HepG2 (cell line): ENCODE data around the gene OBI1. TPM values are rescaled to one million over a fixed set of nuclear protein-coding genes. Genes with fewer than 3 reads are reported as not detected.

ENCODE experiments used
- ATAC-seq: fragments of 200-7000 bp; cut with Tn5 transposase; 3 replicates; pipeline ENCODE4 v1.9.1; 2020; ENCODE audit warnings: mild to moderate bottlenecking, moderate library complexity
- BruUV-seq: library from RNA; stranded (reverse); fragments of 400-500 nt; replicated peaks from 2 replicates; lab custom pipeline; 2021; lab: Mats Ljungman, UMichigan
- CTCF ChIA-PET: fragments of 300-600 bp; formaldehyde crosslinking; extraction: SDS; loops from one replicate; lab custom pipeline; 2021; ENCODE audit warnings: low total read pairs, inconsistent platforms, low intra/inter-chr PET ratio; lab: Yijun Ruan, JAX
- POLR2A ChIA-PET: fragments of 350-600 bp; sonication (Branson Sonifier 250); formaldehyde crosslinking; loops from one replicate; lab custom pipeline; 2020; ENCODE audit warnings: antibody characterized with exemption, inconsistent platforms; lab: Yijun Ruan, JAX
- DNase-seq: peaks from one replicate; pipeline ENCODE4 v3.0.0-alpha.2; 2015; ENCODE audit warnings: low spot score
- FAIRE-seq: peaks from 3 replicates; lab custom pipeline; 2011; peaks lifted over from hg19 to GRCh38; lab: Jason Lieb, UNC
- H2AFZ ChIP-seq: one replicate; pipeline ENCODE4 v1.6.1; 2011; ENCODE audit warnings: low read length, inconsistent platforms
- H3K27ac ChIP-seq: fragments of 300-600 bp; 3 replicates; pipeline ENCODE4 v1.8.0; 2011; ENCODE audit warnings: mixed run types, mild to moderate bottlenecking, mixed read lengths, low read length, inconsistent platforms; ENCODE audit not compliant: insufficient read depth; ENCODE audit errors: extremely low read length
- H3K27me3 ChIP-seq, 2 experiments: fragments of 200-600 bp in 1 of 2; 2 replicates in 1 of 2; 3 replicates in 1 of 2; pipeline versions ENCODE4 v1.6.0 to v1.8.0; 2011; ENCODE audit warnings: low read length in 2 of 2, mild to moderate bottlenecking in 2 of 2, moderate library complexity in 2 of 2, inconsistent platforms in 1 of 2; ENCODE audit not compliant: insufficient read depth in 2 of 2, control insufficient read depth in 1 of 2
- H3K36me3 ChIP-seq, 2 experiments: fragments of 200-600 bp in 1 of 2; replicated peaks in 1 of 2; 2 replicates in 1 of 2; 3 replicates in 1 of 2; pipeline versions ENCODE4 v1.5.1 to v1.8.0; 2011; ENCODE audit warnings: low read length in 2 of 2, inconsistent platforms in 1 of 2; ENCODE audit not compliant: insufficient read depth in 2 of 2, control insufficient read depth in 1 of 2
- H3K4me1 ChIP-seq: 2 replicates; pipeline ENCODE4 v1.5.1; 2012; ENCODE audit warnings: low read length, inconsistent platforms; ENCODE audit not compliant: insufficient read depth
- H3K4me2 ChIP-seq: 2 replicates; pipeline ENCODE4 v1.6.0; 2011; ENCODE audit warnings: low read depth, low read length, inconsistent platforms
- H3K4me3 ChIP-seq, 3 experiments: fragments of 200-600 bp in 1 of 3; sonication (generic), shearing (Covaris generic) in 1 of 3; replicated peaks in 1 of 3; 2 replicates each; pipeline ENCODE4 v1.5.1; 2011 to 2016; ENCODE audit warnings: low read length in 3 of 3, inconsistent platforms in 2 of 3, low read depth in 2 of 3, mild to moderate bottlenecking in 2 of 3, control low read depth in 1 of 3, mixed read lengths in 1 of 3; ENCODE audit not compliant: insufficient read depth in 1 of 3
- H3K79me2 ChIP-seq: one replicate; pipeline ENCODE4 v1.6.1; 2011; ENCODE audit warnings: low read length, inconsistent platforms; ENCODE audit not compliant: insufficient read depth
- H3K9ac ChIP-seq: 2 replicates; pipeline ENCODE4 v1.6.0; 2011; ENCODE audit warnings: mild to moderate bottlenecking, low read depth, low read length, inconsistent platforms; ENCODE audit not compliant: insufficient read depth
- H3K9me3 ChIP-seq: 2 replicates; pipeline ENCODE4 v1.5.1; 2012; ENCODE audit warnings: mild to moderate bottlenecking, low read length
- H4K20me1 ChIP-seq: 2 replicates; pipeline ENCODE4 v1.6.0; 2011; ENCODE audit warnings: inconsistent platforms, mild to moderate bottlenecking, low read length, moderate library complexity; ENCODE audit not compliant: insufficient read depth
- GABPA ChIP-seq, 2 experiments: IDR thresholded peaks; 2 replicates each; pipeline ENCODE4 v1.6.1; 2011 to 2016; ENCODE audit warnings: low read depth in 2 of 2, low read length in 1 of 2, missing biosample characterization in 1 of 2, missing genetic modification characterization in 1 of 2
- HNRNPK ChIP-seq: fragments of 200-400 bp; formaldehyde crosslinking; IDR thresholded peaks from 2 replicates; pipeline ENCODE4 v1.6.1; 2018; ENCODE audit warnings: low read length, low read depth, moderate library complexity, mild to moderate bottlenecking; ENCODE audit not compliant: poor library complexity, severe bottlenecking
- IKZF5 ChIP-seq: IDR thresholded peaks from 2 replicates; pipeline ENCODE4 v1.6.1; 2018; ENCODE audit warnings: missing genetic modification reagents, mild to moderate bottlenecking, missing compliant biosample characterization
- PCBP2 ChIP-seq: fragments of 200-400 bp; formaldehyde crosslinking; optimal IDR thresholded peaks from 2 replicates; pipeline ENCODE3; 2018; ENCODE audit warnings: low read length, low read depth; ENCODE audit not compliant: poor library complexity, severe bottlenecking
- SNAPC2 ChIP-seq: sonication (generic); formaldehyde crosslinking; IDR thresholded peaks from 2 replicates; pipeline ENCODE4 v1.8.1; 2022; ENCODE audit warnings: mild to moderate bottlenecking, missing genetic modification reagents
- SOX13 ChIP-seq, 3 experiments: fragments of 450-650 bp in 1 of 3; sonication (generic) in 1 of 3; formaldehyde crosslinking in 1 of 3; IDR thresholded peaks in 2 of 3; conservative IDR thresholded peaks in 1 of 3; 2 replicates each; pipeline versions ENCODE4 v1.5.0 to v1.6.1; 2016 to 2020; ENCODE audit warnings: antibody characterized with exemption in 1 of 3, mild to moderate bottlenecking in 1 of 3, missing compliant biosample characterization in 1 of 3, missing genetic modification reagents in 1 of 3, moderate library complexity in 1 of 3
- ZNF782 ChIP-seq: sonication (generic); formaldehyde crosslinking; IDR thresholded peaks from 2 replicates; pipeline ENCODE4 v1.4.0; 2020; ENCODE audit warnings: missing genetic modification reagents, mild to moderate bottlenecking, borderline replicate concordance
- WGBS: methylation state at CpG from one replicate; pipeline ENCODE4 v1.1.6; 2017; ENCODE audit warnings: low lambda C conversion rate; 5-methylcytosine and 5-hydroxymethylcytosine counted together
- in situ Hi-C: cut with HindIII; loops from 2 replicates; pipeline ENCODE4 v1.10.0; 2017; ENCODE audit warnings: low pct_unique_long_range_greater_than_20kb; ENCODE audit not compliant: extremely low pct_ligation_motif_present
- intact Hi-C: fragments of 100-400 bp; cut with micrococcal nuclease; formaldehyde crosslinking; loops from one replicate; pipeline ENCODE4 v1.10.0; 2022; ENCODE audit not compliant: unreplicated experiment
- polyA plus RNA-seq, 8 experiments: library from polyadenylated mRNA; depleted of rRNA in 3 of 8; stranded (reverse) in 7 of 8; unstranded in 1 of 8; fragments of >200 nt; fragmentation: Illumina TruSeq in 4 of 8; extraction: Trizol in 4 of 8; gene quantifications; 2 replicates each; pipeline versions ENCODE4 v1.2.1 to v1.2.3, GENCODE V29; 2011 to 2016; ENCODE audit warnings: low read depth in 4 of 8, missing spikeins in 1 of 8, mixed read lengths in 1 of 8; ENCODE audit not compliant: insufficient read depth in 1 of 8
- total RNA-seq, 5 experiments: library from RNA; depleted of rRNA; stranded (reverse); fragments of >200 nt; fragmentation: Illumina TruSeq; extraction: Trizol; gene quantifications; 2 replicates each; pipeline ENCODE4 v1.2.3, GENCODE V29; 2016; ENCODE audit warnings: low read depth in 1 of 5
- TF ChIP-seq, protein P1 (sequence below): sonication (generic); formaldehyde crosslinking; IDR thresholded peaks from 2 replicates; pipeline ENCODE4 v1.5.0; 2020; ENCODE audit warnings: mild to moderate bottlenecking, missing genetic modification reagents
- TF ChIP-seq, protein P2 (sequence below), 2 experiments: fragments of 450-650 bp in 1 of 2; sonication (generic) in 1 of 2; formaldehyde crosslinking; IDR thresholded peaks; 2 replicates each; pipeline versions ENCODE4 v1.5.0 to v1.8.0; 2020 to 2022; ENCODE audit warnings: mild to moderate bottlenecking in 1 of 2, missing genetic modification reagents in 1 of 2

The OBI1 gene
- total and polyA plus RNA-seq, 2 of the 13 experiments (the other 11 are each of a cell fraction or from before 2014, with no cell fraction given): 7.8 to 23.5 TPM

- no peaks in the 10 kb centered on the region for H3K79me2 ChIP-seq
- H3K27me3 ChIP-seq: no peaks in the 10 kb centered on the region
- CTCF ChIA-PET: no interaction called here
- no peak overlapping the region for H3K9ac ChIP-seq
- DNase-seq: no peak
- H3K9me3 ChIP-seq: no peaks in the 10 kb centered on the region
- peaks cover 8 to 37% of the 10 kb centered on the region in 2 experiments for H3K36me3 ChIP-seq
- intact Hi-C loops (no loop called here), in situ Hi-C loops (no loop called here)
- no peaks in the 10 kb centered on the region; the same call in 1 of the 2 replicates for H4K20me1 ChIP-seq
- H3K27ac ChIP-seq: no peak overlapping the region
- TF ChIP-seq IKZF5 (CRISPR knock-in tag) (no peak), PCBP2 (no peak), HNRNPK (peak; percentile 25)
- TF ChIP-seq, protein P1, sequence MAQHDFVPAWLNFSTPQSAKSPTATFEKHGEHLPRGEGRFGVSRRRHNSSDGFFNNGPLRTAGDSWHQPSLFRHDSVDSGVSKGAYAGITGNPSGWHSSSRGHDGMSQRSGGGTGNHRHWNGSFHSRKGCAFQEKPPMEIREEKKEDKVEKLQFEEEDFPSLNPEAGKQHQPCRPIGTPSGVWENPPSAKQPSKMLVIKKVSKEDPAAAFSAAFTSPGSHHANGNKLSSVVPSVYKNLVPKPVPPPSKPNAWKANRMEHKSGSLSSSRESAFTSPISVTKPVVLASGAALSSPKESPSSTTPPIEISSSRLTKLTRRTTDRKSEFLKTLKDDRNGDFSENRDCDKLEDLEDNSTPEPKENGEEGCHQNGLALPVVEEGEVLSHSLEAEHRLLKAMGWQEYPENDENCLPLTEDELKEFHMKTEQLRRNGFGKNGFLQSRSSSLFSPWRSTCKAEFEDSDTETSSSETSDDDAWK (CRISPR knock-in tag): no peak
- POLR2A ChIA-PET: no interaction called here
- FAIRE-seq: no peak
- no TSS peak for BruUV-seq
- no peaks in the 10 kb centered on the region; the same call in 1 of the 2 replicates for H3K4me1 ChIP-seq
- no peak overlapping the region for H3K4me2 ChIP-seq
- H2AFZ ChIP-seq: no peak overlapping the region
- no peak overlapping the region for H3K4me3 ChIP-seq
- ATAC-seq: no peak
- 100% methylated on average over 1 of the region's 1 CpG for WGBS
These were observed 40.5 kb downstream of the OBI1 start for GRCh38 chr13:78618411-78618810.

DNA sequence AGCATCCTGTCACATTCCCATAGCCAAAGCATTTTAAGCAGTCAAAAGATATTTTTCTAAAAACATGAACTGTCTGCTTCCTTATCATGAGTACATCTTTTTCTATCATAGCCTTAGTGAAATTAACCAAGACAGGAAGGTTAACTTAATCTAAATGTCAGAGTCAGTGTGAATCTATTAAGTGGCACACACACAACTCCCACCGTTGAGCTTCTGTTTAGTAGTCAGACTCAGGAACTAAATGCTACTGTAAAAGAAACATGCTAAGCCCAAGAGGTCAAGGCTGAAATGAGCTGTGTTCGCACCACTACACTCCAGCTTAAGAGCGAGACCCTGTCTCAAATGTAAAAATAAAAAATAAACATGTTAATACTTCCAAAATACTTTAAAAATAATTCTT is 47.9 kb downstream of the OBI1 start:
- Histone ChIP-seq H3K4me1 (peaks cover 17% of the 10 kb centered on the region; the same call in 1 of the 2 replicates), H3K4me3 (no peak overlapping the region), H3K9me3 (no peaks in the 10 kb centered on the region), H3K9ac (no peak overlapping the region), H3K36me3 (peaks cover 3 to 16% of the 10 kb centered on the region in 2 experiments; a peak in 4 of 5 replicates), H3K4me2 (no peak overlapping the region), H4K20me1 (no peaks in the 10 kb centered on the region; the same call in 1 of the 2 replicates), H3K27ac (no peak overlapping the region), H2AFZ (no peak overlapping the region), H3K79me2 (no peaks in the 10 kb centered on the region), H3K27me3 (peaks cover 3 to 43% of the 10 kb centered on the region in 2 experiments)
- intact Hi-C loops (no loop called here), in situ Hi-C loops (no loop called here)
- no peak for ATAC-seq
- POLR2A ChIA-PET: no interaction called here
- no TSS peak for BruUV-seq
- DNase-seq: no peak
- FAIRE-seq: no peak
- CTCF ChIA-PET: no interaction called here
- WGBS: 35% methylated on average over 3 of the region's 3 CpGs
- TF ChIP-seq SOX13 (IDR thresholded peaks at IDR 0.05) (no peak), SOX13 (CRISPR knock-in tag; conservative IDR thresholded peaks at IDR 0.05 in 1 of 2, IDR thresholded peaks at IDR 0.05 in 1 of 2) (no peak), ZNF782 (CRISPR knock-in tag) (no peak), GABPA (IDR thresholded peaks at IDR 0.05; ENCODE audit: low read depth, low read length) (no peak), GABPA (CRISPR knock-in tag; IDR thresholded peaks at IDR 0.05; ENCODE audit: low read depth) (no peak), SNAPC2 (CRISPR knock-in tag) (no peak)
- TF ChIP-seq, protein P2, sequence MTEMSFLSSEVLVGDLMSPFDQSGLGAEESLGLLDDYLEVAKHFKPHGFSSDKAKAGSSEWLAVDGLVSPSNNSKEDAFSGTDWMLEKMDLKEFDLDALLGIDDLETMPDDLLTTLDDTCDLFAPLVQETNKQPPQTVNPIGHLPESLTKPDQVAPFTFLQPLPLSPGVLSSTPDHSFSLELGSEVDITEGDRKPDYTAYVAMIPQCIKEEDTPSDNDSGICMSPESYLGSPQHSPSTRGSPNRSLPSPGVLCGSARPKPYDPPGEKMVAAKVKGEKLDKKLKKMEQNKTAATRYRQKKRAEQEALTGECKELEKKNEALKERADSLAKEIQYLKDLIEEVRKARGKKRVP (CRISPR knock-in tag; IDR thresholded peaks at IDR 0.05): no peak
